Panc1 (cell line): ENCODE results near the gene RRAS. TPM values are rescaled to one million over a fixed set of nuclear protein-coding genes. Genes with fewer than 3 reads are reported as not detected.

ENCODE experiments used
- ATAC-seq: fragments of 200-7000 bp; cut with Tn5 transposase; 2 replicates; pipeline ENCODE4 v1.9.1; 2020; ENCODE audit warnings: mild to moderate bottlenecking, moderate library complexity
- BruUV-seq: library from RNA; stranded (reverse); fragments of 400-500 nt; replicated peaks from 2 replicates; lab custom pipeline; 2021; lab: Mats Ljungman, UMichigan
- CTCF ChIA-PET: fragments of 300-600 bp; sonication (Branson Sonifier 250); formaldehyde crosslinking; loops from one replicate; lab custom pipeline; 2022; ENCODE audit warnings: antibody characterized with exemption; lab: Charles Lee
- POLR2A ChIA-PET: fragments of 300-600 bp; sonication (Branson Sonifier 250); formaldehyde crosslinking; loops from one replicate; lab custom pipeline; 2022; ENCODE audit warnings: antibody characterized with exemption; lab: Charles Lee
- DNase-seq: peaks from one replicate; pipeline ENCODE4 v3.0.0-alpha.2; 2010; ENCODE audit warnings: low read depth, low spot score
- H3K27ac ChIP-seq: 2 replicates; pipeline ENCODE4 v1.5.1; 2011; ENCODE audit warnings: mild to moderate bottlenecking, low read length, inconsistent platforms
- H3K27me3 ChIP-seq: fragments of 200-500 bp; sonication (Bioruptor generic); 2 replicates; pipeline ENCODE4 v1.6.0; 2014; ENCODE audit warnings: low read length, inconsistent platforms; ENCODE audit not compliant: control insufficient read depth, insufficient read depth
- H3K36me3 ChIP-seq: fragments of 200-500 bp; sonication (Bioruptor generic); 2 replicates; pipeline ENCODE4 v1.5.1; 2014; ENCODE audit warnings: inconsistent platforms, mild to moderate bottlenecking, low read length, moderate library complexity; ENCODE audit not compliant: control insufficient read depth, insufficient read depth
- H3K4me1 ChIP-seq: 2 replicates; pipeline ENCODE4 v1.5.1; 2011; ENCODE audit warnings: inconsistent platforms, mild to moderate bottlenecking, low read length, moderate library complexity; ENCODE audit not compliant: control insufficient read depth, insufficient read depth
- H3K4me3 ChIP-seq, 2 experiments: 2 replicates each; pipeline ENCODE4 v1.5.1; 2011 to 2012; ENCODE audit warnings: low read depth in 2 of 2, low read length in 2 of 2, mild to moderate bottlenecking in 2 of 2, inconsistent platforms in 1 of 2, moderate library complexity in 1 of 2
- H3K9me3 ChIP-seq: fragments of 200-500 bp; sonication (Bioruptor generic); 2 replicates; pipeline ENCODE4 v1.5.1; 2014; ENCODE audit warnings: low read depth, mild to moderate bottlenecking, inconsistent platforms, low read length, moderate library complexity; ENCODE audit not compliant: control insufficient read depth, insufficient read depth
- CTCF ChIP-seq: fragments of 450-650 bp; IDR thresholded peaks from 2 replicates; pipeline ENCODE4 v1.5.1; 2017; ENCODE audit warnings: mild to moderate bottlenecking
- POLR2AphosphoS5 ChIP-seq: IDR thresholded peaks from 2 replicates; pipeline ENCODE4 v1.6.1; 2012; ENCODE audit warnings: mild to moderate bottlenecking, low read depth, low read length, moderate library complexity
- REST ChIP-seq, 2 experiments: IDR thresholded peaks; 2 replicates each; pipeline ENCODE4 v1.6.1; 2011 to 2012; ENCODE audit warnings: low read depth in 2 of 2, control low read depth in 1 of 2, low read length in 1 of 2, mild to moderate bottlenecking in 1 of 2, moderate library complexity in 1 of 2; ENCODE audit not compliant: insufficient read depth in 1 of 2
- SIN3A ChIP-seq: IDR thresholded peaks from 2 replicates; pipeline ENCODE4 v1.6.1; 2012; ENCODE audit warnings: low read depth, mild to moderate bottlenecking, low read length, moderate library complexity, borderline replicate concordance; ENCODE audit not compliant: insufficient read depth
- TCF7L2 ChIP-seq: IDR thresholded peaks from 2 replicates; pipeline ENCODE4 v1.6.1; 2011; ENCODE audit warnings: mild to moderate bottlenecking, low read depth, low read length, inconsistent platforms
- in situ Hi-C: cut with HindIII; loops from 2 replicates; pipeline ENCODE4 v1.10.0; 2016; ENCODE audit warnings: low sequenced_read_pairs, low pct_unique_long_range_greater_than_20kb
- intact Hi-C: fragments of 100-400 bp; cut with micrococcal nuclease; formaldehyde crosslinking; loops from one replicate; pipeline ENCODE4 v1.10.0; 2022; ENCODE audit not compliant: unreplicated experiment
- total RNA-seq: library from RNA; stranded (reverse); gene quantifications from one replicate; pipeline ENCODE4 v1.2.1, GENCODE V29; 2021; ENCODE audit not compliant: unreplicated experiment

The RRAS gene
- total RNA-seq, 1 experiment from 2014 or later = 64.4 TPM

GRCh38 chr19:49588365-49589122 lies 51.4 kb downstream of the RRAS start:
- no TSS peak for BruUV-seq
- no peaks in the 10 kb centered on the region for H3K27me3 ChIP-seq
- intact Hi-C loops (no loop called here), in situ Hi-C loops (no loop called here)
- no peak for DNase-seq
- ChIA-PET CTCF (no interaction called here), POLR2A (no interaction called here)
- peaks cover 4% of the 10 kb centered on the region; the same call in 1 of the 2 replicates for H3K36me3 ChIP-seq
- H3K27ac ChIP-seq = no peak overlapping the region
- ATAC-seq = no peak
- no peaks in the 10 kb centered on the region for H3K9me3 ChIP-seq
- no peak for TF ChIP-seq TCF7L2
- TF ChIP-seq CTCF = no peak
- TF ChIP-seq REST (IDR thresholded peaks at IDR 0.05; ENCODE audit: insufficient read depth in 1 of 2, low read depth in 2 of 2, low read length in 1 of 2) = no peak
- no peak for TF ChIP-seq SIN3A
- no peak for TF ChIP-seq POLR2AphosphoS5
- peaks cover 1% of the 10 kb centered on the region for H3K4me1 ChIP-seq
- no peak overlapping the region for H3K4me3 ChIP-seq

DNA sequence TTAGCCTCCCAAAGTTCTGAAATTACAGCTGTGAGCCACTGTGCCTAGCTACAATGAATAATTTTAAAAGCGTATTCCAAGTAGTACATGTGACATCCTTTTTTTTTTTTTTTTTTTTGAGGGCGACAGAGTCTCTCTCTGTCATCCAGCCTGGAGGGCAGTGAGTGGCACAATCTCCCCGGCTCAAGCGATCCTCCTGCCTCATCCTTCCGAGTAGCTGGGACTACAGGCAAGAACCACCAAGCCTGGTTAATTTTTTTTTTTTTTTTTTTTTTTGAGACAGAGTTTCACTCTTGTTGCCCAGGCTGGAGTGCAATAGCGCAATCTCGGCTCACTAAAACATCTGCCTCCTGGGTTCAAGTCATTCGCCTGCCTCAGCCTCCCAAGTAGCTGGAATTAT lies 52.7 kb downstream of the RRAS start:
- H3K4me1 ChIP-seq = no peaks in the 10 kb centered on the region
- no peak overlapping the region for H3K4me3 ChIP-seq
- H3K27ac ChIP-seq = no peak overlapping the region
- intact Hi-C loops = no loop called here
- BruUV-seq = no TSS peak
- H3K27me3 ChIP-seq = no peaks in the 10 kb centered on the region
- in situ Hi-C loops = no loop called here
- no peak for TF ChIP-seq CTCF
- no peak for TF ChIP-seq REST (IDR thresholded peaks at IDR 0.05; ENCODE audit: insufficient read depth in 1 of 2, low read depth in 2 of 2, low read length in 1 of 2)
- no peak for TF ChIP-seq SIN3A
- no peak for TF ChIP-seq TCF7L2
- no peak for TF ChIP-seq POLR2AphosphoS5
- ChIA-PET POLR2A (no interaction called here), CTCF (no interaction called here)
- H3K9me3 ChIP-seq = no peaks in the 10 kb centered on the region
- ATAC-seq (no peak), DNase-seq (no peak)
- H3K36me3 ChIP-seq = peaks cover 4% of the 10 kb centered on the region; the same call in 1 of the 2 replicates
